Measurements from ENCODE around the gene TNIK. TPM values are rescaled to one million over a fixed set of nuclear protein-coding genes. Genes with fewer than 3 reads are reported as not detected.
"Not testable (repeated sequence)": the region's sequence is repeated elsewhere in the genome, so short reads cannot be mapped to it uniquely, and the experiment has no call there.

The TNIK gene
- total RNA-seq, 1 donor from 2014 or later = 39.9 TPM

DNA sequence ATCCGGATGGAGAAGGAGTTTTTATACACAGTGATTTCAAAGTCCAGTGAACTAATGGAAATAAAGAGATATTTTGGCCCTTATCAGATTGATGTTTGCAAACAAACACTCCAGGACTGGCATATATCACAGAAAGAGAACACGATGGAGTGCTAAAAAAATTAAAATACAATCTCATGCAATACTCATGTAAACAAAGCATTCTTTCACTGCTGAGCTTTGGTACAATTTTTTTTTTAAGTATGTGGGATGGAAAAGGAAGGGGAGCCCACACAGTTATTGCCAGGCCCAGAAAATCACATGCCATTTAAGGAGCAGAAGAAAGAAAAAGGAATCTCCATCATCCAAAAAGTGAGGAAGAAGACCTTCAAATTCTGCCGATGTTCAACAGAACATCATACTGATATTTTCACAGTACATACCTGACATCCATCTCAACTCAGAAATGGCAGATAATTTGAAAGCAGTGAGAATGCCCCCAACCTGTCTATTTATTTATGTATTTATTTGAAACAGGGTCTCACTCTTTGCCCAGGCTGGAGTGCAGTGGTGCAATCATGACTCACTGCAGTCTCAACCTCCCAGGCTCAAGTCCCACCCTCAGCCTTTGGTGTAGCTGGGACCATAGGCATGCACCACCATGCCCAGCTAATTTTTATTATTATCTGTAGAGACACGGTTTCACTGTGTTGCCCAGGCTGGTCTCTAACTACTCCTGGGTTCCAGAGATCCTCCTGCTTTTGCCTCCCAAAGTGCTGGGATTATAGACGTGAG lies 326.2 kb downstream of the TNIK start:
- Mint-ChIP-seq H3K27me3 (ENCODE audit: low read depth) (no peaks in the 10 kb centered on the region), H3K27ac (no peak overlapping the region), H3K36me3 (ENCODE audit: low read depth) (peaks cover 52% of the 10 kb centered on the region), H3K4me1 (ENCODE audit: low read depth) (peaks cover 3% of the 10 kb centered on the region), H3K4me3 (ENCODE audit: low read depth) (no peak overlapping the region), H3K9me3 (no peaks in the 10 kb centered on the region)
- no peak for DNase-seq (ENCODE audit: low spot score)
- intact Hi-C loops (cut with micrococcal nuclease) = no loop called here

DNA sequence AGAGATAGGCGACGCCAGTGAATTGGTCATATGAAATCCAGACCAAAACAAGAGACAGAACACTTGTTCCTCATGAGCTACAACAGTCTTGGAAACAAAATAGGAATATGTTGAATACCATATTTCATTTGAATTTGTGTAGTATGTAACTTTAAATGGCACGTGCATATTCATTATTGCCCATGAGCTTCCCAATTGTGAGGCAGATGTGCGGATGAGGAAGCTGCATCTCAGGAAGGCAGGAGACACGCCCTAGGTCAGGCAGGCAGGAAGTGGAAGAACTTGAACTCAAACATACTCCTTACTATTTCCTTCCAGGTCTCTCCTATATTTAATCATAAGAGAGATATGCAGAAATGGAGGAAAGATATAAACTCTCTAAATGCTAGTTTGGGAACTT lies 326.9 kb downstream of the TNIK start:
- Mint-ChIP-seq H3K27ac (no peak overlapping the region), H3K36me3 (ENCODE audit: low read depth) (peaks cover 54% of the 10 kb centered on the region)

DNA sequence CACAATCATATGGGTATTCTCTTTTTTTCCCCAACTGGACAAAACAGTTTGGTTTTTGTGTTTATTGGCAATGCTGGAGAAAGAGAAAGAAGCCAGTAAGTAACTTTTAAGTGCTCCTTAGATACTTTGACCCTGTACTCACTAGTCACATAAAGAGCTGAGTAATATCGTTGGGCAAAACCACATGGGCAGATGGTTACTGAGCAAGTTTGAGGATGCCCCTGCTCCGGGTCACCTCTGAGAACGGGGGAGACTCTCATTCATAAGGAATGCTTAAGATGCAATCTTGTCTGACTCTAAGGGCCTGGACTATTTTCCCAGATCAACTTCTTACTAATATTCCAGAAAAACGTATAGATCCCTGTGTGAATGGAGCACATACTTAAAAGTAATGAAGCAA lies 327.3 kb downstream of the TNIK start:
- Mint-ChIP-seq H3K27ac (no peak overlapping the region), H3K9me3 (no peaks in the 10 kb centered on the region), H3K27me3 (ENCODE audit: low read depth) (no peaks in the 10 kb centered on the region), H3K4me3 (ENCODE audit: low read depth) (no peak overlapping the region), H3K4me1 (ENCODE audit: low read depth) (peaks cover 3% of the 10 kb centered on the region), H3K36me3 (ENCODE audit: low read depth) (peaks cover 51% of the 10 kb centered on the region)
- intact Hi-C loops (cut with micrococcal nuclease) = no loop called here
- no peak for DNase-seq (ENCODE audit: low spot score)

More for the DNA sequence above, 326.9 kb downstream of the TNIK start:
- H3K27me3 Mint-ChIP-seq (ENCODE audit: low read depth) = no peaks in the 10 kb centered on the region
- intact Hi-C loops (cut with micrococcal nuclease) = no loop called here
- DNase-seq (ENCODE audit: low spot score) = no peak
- H3K4me1 Mint-ChIP-seq (ENCODE audit: low read depth) = peaks cover 3% of the 10 kb centered on the region
- no peak overlapping the region for H3K4me3 Mint-ChIP-seq (ENCODE audit: low read depth)
- no peaks in the 10 kb centered on the region for H3K9me3 Mint-ChIP-seq

DNA sequence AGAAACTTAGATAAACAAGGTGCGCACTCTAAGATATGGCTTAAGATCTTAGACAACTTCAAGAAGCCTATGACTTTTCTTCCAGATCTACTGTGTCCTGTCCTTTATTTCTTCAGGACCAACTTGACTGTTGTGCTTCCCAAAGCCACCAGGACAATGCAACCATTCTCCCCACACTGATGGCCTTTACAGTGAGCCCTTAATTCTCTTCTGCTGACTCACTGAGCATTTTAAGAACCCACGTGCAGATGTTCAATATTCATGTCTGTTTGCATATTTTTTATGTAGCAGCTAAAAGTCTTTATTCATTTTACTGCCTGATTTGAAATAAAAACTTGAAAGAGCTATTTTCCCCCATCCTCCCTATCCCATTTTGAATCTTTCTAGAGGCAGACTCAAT lies 330.4 kb downstream of the TNIK start:
- no peaks in the 10 kb centered on the region for H3K9me3 Mint-ChIP-seq

DNA sequence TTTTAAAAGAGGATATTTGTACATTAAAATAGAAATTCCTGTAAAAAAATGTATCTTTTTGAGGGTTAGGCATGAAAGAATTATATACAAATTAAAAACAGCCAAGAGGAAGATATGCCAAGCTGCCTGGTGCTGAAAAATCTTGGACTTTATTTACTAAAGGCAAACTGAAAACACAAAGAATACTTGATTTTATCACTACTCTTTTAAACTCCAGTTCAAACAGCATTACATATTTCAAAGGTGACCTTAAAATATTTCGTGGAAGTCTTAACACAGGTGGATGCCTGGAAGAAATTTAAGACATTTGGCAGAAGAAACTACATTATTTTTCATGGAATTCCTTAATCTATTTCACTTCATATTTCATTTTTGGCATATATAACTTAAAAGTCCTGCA lies 332.6 kb downstream of the TNIK start:
- H3K9me3 Mint-ChIP-seq = no peaks in the 10 kb centered on the region
- H3K36me3 Mint-ChIP-seq (ENCODE audit: low read depth) = peaks cover 57% of the 10 kb centered on the region
- no peak for DNase-seq (ENCODE audit: low spot score)
- no peak overlapping the region for H3K4me3 Mint-ChIP-seq (ENCODE audit: low read depth)
- no peaks in the 10 kb centered on the region for H3K27me3 Mint-ChIP-seq (ENCODE audit: low read depth)
- intact Hi-C loops (cut with micrococcal nuclease) = no loop called here
- H3K4me1 Mint-ChIP-seq (ENCODE audit: low read depth) = peaks cover 3% of the 10 kb centered on the region
- no peak overlapping the region for H3K27ac Mint-ChIP-seq

More for the DNA sequence above, 330.4 kb downstream of the TNIK start:
- intact Hi-C loops (cut with micrococcal nuclease) = no loop called here
- peaks cover 48% of the 10 kb centered on the region for H3K36me3 Mint-ChIP-seq (ENCODE audit: low read depth)
- H3K4me1 Mint-ChIP-seq (ENCODE audit: low read depth) = peaks cover 3% of the 10 kb centered on the region
- H3K4me3 Mint-ChIP-seq (ENCODE audit: low read depth) = no peak overlapping the region
- no peak for DNase-seq (ENCODE audit: low spot score)
- no peak overlapping the region for H3K27ac Mint-ChIP-seq
- H3K27me3 Mint-ChIP-seq (ENCODE audit: low read depth) = no peaks in the 10 kb centered on the region

DNA sequence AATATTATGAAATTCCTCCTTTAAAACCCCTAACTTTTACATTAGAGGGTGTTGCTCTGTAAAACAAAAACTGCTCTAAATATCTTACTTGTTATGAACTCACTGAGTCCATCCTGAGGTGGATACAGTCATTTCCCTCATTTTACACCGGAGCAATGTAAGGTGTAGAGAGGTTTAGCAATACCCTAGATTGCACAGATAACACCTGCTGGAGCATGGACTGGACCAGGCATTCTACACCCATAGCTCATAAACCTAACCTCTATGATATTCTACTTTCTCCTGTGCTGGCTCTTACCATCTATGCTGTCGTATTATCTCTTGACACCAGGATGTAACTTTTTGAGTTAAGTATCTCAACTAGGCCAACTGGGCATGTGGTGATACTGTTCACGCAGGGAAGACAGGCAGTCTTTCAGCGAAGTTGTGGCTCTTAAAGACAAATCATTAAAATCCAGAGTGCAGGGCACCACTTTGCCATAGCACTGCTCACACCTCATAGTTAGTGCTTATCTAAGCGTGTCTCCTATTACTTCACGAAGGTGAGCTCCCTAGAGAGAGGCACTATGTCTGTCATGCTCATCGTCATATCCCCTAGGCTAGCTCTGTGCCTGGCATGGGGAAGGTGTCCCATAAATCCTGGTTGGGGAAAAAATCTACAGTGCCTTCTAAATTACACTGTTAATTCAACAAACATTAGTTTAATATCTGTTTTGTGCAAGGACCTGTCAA lies 333.6 kb downstream of the TNIK start:
- Mint-ChIP-seq H3K27ac (no peak overlapping the region), H3K4me1 (ENCODE audit: low read depth) (peaks cover 3% of the 10 kb centered on the region), H3K36me3 (ENCODE audit: low read depth) (peaks cover 66% of the 10 kb centered on the region), H3K9me3 (no peaks in the 10 kb centered on the region), H3K27me3 (ENCODE audit: low read depth) (no peaks in the 10 kb centered on the region), H3K4me3 (ENCODE audit: low read depth) (no peak overlapping the region)
- intact Hi-C loops (cut with micrococcal nuclease) = no loop called here
- DNase-seq (ENCODE audit: low spot score) = no peak

DNA sequence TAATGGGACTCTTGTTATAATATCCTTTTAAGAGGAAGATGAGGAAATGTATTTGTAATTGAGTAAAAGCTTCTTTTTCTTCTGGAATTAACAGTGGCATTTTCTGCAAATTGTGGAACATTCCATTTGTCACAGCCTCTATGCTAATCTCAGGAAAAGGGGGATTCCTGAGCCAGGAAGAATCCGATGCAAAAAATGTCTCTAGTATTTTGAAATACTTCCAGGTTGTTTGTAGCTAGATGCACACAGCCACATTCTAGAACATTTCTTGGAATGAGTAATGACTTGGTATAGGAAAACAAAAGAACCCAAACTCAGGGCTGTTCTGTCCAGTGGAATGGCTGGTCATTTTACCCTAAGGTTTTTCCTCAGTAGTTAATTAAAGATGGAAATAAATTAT lies 335.2 kb downstream of the TNIK start:
- Mint-ChIP-seq H3K27ac (no peak overlapping the region), H3K9me3 (no peaks in the 10 kb centered on the region), H3K27me3 (ENCODE audit: low read depth) (no peaks in the 10 kb centered on the region), H3K4me3 (ENCODE audit: low read depth) (no peak overlapping the region), H3K36me3 (ENCODE audit: low read depth) (peaks cover 78% of the 10 kb centered on the region), H3K4me1 (ENCODE audit: low read depth) (no peaks in the 10 kb centered on the region)
- no peak for DNase-seq (ENCODE audit: low spot score)
- intact Hi-C loops (cut with micrococcal nuclease) = no loop called here

DNA sequence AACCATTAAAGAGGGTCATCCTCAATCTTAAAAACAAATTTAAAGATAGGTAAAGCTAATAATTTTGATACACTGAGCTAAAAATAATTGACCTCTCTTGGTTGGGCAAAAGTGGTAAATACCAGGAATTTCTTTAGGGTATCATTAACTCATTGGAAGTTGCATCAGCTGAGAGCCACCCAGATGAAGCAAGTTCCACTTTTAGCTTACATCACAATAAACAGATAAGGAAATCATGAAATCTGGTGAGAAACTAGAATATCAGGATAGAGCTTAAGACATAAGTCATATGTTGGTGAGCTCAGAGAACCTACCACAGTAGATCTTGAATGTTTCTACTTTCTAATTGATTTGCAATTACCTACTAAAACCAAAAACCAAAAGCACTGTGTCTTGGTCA lies 336.3 kb downstream of the TNIK start:
- peaks cover 84% of the 10 kb centered on the region for H3K36me3 Mint-ChIP-seq (ENCODE audit: low read depth)
- H3K4me3 Mint-ChIP-seq (ENCODE audit: low read depth) = no peak overlapping the region
- peaks cover 6% of the 10 kb centered on the region for H3K9me3 Mint-ChIP-seq
- intact Hi-C loops (cut with micrococcal nuclease) = no loop called here
- no peak overlapping the region for H3K27ac Mint-ChIP-seq
- DNase-seq (ENCODE audit: low spot score) = no peak
- H3K4me1 Mint-ChIP-seq (ENCODE audit: low read depth) = no peaks in the 10 kb centered on the region
- no peaks in the 10 kb centered on the region for H3K27me3 Mint-ChIP-seq (ENCODE audit: low read depth)

DNA sequence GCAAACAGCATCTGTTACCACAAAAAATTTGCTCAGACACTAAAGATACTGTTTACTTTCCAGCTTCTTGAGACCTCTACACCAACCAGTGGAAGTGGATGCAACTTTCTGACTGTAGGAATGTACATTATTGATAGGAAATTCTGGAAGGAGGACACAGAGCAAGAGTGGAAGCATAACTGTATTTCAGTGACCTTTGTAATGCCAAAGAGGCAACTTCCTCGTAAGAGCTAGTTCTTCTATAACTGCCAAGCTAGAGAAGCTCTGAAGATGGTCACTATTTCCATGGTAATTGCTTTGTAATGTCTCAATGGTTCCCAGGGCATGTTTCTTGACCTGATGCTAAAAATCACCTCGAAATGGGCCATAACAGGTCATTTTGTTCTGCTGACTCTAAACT lies 337.3 kb downstream of the TNIK start:
- intact Hi-C loops (cut with micrococcal nuclease) = no loop called here
- no peak overlapping the region for H3K27ac Mint-ChIP-seq
- no peak for DNase-seq (ENCODE audit: low spot score)

DNA sequence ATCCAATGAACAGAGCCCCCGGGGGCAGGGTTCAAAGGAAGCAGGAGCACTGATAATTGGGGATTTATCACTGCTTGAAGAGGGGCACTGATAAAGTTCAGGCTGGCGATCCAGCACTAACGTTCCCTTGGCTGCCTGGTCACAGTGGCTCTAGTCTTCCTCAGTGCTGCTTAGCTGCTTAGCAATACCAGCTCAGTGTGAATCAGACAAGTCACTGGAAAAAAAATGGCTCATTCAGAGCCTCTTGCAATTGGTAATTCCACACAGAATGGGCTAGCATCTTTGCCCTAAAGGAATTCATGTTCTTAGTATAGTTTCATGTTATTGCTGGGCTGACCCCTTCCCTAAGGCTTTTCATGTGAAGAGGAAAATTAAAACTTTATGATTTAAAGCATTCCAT lies 338.0 kb downstream of the TNIK start:
- no peaks in the 10 kb centered on the region for H3K4me1 Mint-ChIP-seq (ENCODE audit: low read depth)
- no peak overlapping the region for H3K4me3 Mint-ChIP-seq (ENCODE audit: low read depth)
- no peak for DNase-seq (ENCODE audit: low spot score)
- H3K27me3 Mint-ChIP-seq (ENCODE audit: low read depth) = no peaks in the 10 kb centered on the region
- peaks cover 87% of the 10 kb centered on the region for H3K36me3 Mint-ChIP-seq (ENCODE audit: low read depth)
- H3K27ac Mint-ChIP-seq = no peak overlapping the region
- intact Hi-C loops (cut with micrococcal nuclease) = no loop called here
- peaks cover 6% of the 10 kb centered on the region for H3K9me3 Mint-ChIP-seq

More for the DNA sequence above, 337.3 kb downstream of the TNIK start:
- Mint-ChIP-seq H3K27me3 (ENCODE audit: low read depth) (no peaks in the 10 kb centered on the region), H3K4me1 (ENCODE audit: low read depth) (no peaks in the 10 kb centered on the region), H3K36me3 (ENCODE audit: low read depth) (peaks cover 83% of the 10 kb centered on the region), H3K4me3 (ENCODE audit: low read depth) (no peak overlapping the region), H3K9me3 (peaks cover 6% of the 10 kb centered on the region)

DNA sequence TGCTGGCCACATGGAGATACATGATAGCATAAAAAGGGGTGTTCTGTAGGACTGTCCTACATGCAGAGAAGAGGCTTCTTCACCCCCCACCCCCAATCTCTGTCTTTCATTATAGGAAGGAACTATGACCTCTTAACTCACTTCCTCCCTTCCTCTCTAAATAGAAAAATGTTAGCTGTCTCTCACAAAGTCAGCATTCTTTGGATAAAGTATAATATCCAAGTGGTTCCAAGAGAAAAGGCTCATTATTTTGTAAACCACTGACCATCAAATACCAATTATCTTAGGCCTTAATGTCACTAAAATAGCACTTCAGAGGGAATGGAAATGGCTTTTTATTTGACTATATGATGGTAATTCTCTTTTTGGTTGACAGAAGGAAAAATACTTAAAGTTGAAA lies 338.4 kb downstream of the TNIK start:
- no peak overlapping the region for H3K4me3 Mint-ChIP-seq (ENCODE audit: low read depth)
- H3K27me3 Mint-ChIP-seq (ENCODE audit: low read depth) = no peaks in the 10 kb centered on the region
- intact Hi-C loops (cut with micrococcal nuclease) = no loop called here
- H3K9me3 Mint-ChIP-seq = peaks cover 6% of the 10 kb centered on the region
- peaks cover 89% of the 10 kb centered on the region for H3K36me3 Mint-ChIP-seq (ENCODE audit: low read depth)
- no peak overlapping the region for H3K27ac Mint-ChIP-seq
- no peak for DNase-seq (ENCODE audit: low spot score)
- H3K4me1 Mint-ChIP-seq (ENCODE audit: low read depth) = peaks cover 2% of the 10 kb centered on the region

DNA sequence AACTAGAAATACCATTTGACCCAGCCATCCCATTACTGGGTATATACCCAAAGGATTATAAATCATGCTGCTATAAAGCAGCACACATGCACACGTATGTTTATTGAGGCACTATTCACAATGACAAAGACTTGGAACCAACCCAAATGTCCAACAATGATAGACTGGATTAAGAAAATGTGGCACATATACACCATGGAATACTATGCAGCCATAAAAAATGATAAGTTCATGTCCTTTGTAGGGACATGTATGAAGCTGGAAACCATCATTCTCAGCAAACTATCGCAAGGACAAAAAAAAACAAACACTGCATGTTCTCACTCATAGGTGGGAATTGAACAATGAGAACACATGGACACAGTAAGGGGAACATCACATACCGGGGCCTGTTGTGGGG lies 340.8 kb downstream of the TNIK start:
- H3K4me3 Mint-ChIP-seq (ENCODE audit: low read depth); H3K27me3 Mint-ChIP-seq (ENCODE audit: low read depth); H3K27ac Mint-ChIP-seq; DNase-seq (ENCODE audit: low spot score); H3K9me3 Mint-ChIP-seq; H3K4me1 Mint-ChIP-seq (ENCODE audit: low read depth); intact Hi-C loops (cut with micrococcal nuclease): not testable (repeated sequence)
- H3K36me3 Mint-ChIP-seq (ENCODE audit: low read depth) = peaks cover 79% of the 10 kb centered on the region

DNA sequence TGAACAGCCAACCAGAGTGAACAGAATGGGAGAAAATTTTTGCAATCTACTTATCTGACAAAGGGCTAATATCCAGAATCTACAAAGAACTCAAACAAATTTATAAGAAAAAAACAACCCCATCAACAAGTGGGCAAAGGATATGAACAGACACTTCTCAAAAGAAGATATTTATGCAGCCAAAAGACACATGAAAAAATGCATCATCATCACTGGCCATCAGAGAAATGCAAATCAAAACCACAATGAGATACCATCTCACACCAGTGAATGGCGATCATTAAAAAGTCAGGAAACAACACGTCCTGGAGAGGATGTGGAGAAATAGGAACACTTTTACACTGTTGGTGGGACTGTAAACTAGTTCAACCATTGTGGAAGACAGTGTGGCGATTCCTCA lies 341.2 kb downstream of the TNIK start:
- H3K36me3 Mint-ChIP-seq (ENCODE audit: low read depth) = peaks cover 76% of the 10 kb centered on the region
- H3K4me3 Mint-ChIP-seq (ENCODE audit: low read depth); H3K9me3 Mint-ChIP-seq; H3K27me3 Mint-ChIP-seq (ENCODE audit: low read depth); DNase-seq (ENCODE audit: low spot score); intact Hi-C loops (cut with micrococcal nuclease); H3K27ac Mint-ChIP-seq; H3K4me1 Mint-ChIP-seq (ENCODE audit: low read depth): not testable (repeated sequence)
